GM21390 (cell line): Measurements from ENCODE around the gene AOPEP.

Experiments used
- ATAC-seq: cut with Tn5 transposase; IDR thresholded peaks from one replicate; pipeline ENCODE4 v1.9.1; 2021; ENCODE audit not compliant: unreplicated experiment

AOPEP gene

DNA sequence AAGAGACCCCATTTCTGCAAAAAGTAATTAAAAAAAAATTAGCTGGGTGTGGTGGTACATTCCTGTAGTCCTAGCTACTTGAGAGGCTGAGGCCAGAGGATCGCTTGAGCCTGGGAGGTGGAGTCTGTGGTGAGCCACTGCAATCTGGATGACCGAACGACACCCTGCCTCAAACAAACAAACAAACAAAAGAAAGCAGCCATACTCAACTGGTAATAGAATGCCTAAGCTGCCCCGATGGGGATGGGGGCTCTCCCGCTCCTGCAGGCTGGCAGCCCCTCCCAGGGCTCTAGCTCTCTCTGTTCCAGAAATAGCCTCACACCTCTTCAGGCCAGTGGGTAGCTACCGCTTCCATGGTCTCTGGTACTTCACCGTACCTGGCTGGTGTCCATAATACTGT, 349.2 kb downstream of the AOPEP start:
- ATAC-seq = no peak

DNA sequence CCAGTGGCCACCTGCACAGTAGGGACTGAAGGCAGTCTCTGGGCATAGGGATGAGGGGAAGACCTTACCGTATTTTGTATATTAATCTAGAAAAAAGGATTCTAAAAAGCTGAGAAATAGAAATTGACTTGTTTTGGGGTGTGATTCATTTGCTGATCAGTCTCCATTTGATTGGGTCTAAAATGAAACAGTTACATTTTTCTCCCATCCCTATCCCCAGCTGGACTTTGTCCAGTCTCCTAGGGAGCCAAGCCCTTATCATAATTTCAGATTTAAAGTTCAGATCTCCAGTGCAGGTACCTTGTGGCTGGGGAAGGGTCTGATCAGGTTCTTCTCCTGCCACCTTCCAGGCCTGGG, 350.2 kb downstream of the AOPEP start:
- ATAC-seq = no peak

DNA sequence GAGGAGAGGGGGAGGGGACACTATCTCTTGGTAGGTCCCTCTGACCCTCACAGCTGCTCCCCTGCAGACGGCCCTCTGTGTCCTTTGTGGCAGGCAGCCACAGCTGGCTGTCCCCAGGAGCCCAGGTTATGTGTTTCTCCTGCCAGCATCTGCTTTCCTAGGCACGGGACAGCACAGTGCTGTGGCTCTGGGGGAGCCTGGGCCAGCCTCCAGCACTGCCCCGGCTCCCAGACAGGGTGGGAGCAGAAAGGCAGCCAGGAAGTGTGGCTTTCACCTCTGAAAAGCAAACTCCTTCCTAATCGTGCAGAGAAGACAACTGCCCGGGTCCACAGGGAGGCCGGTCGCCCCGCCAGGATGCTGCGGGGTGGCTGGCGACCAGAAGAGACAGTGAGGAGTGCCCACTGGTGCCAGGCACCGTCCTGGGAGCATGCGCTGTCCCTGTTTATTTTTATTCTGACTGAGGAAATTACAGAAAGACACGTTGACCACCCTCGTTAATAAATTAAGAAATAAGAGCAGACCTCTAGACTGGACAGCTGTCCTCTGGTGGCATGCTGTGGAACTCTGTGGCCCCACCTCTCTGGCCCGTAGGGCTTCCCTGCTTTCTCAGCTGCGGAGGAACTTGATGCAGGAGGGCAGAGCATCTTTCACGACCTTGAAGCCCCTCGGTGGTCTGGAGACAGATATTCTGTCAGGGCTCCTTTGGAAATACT, 350.7 kb downstream of the AOPEP start:
- no peak for ATAC-seq

DNA sequence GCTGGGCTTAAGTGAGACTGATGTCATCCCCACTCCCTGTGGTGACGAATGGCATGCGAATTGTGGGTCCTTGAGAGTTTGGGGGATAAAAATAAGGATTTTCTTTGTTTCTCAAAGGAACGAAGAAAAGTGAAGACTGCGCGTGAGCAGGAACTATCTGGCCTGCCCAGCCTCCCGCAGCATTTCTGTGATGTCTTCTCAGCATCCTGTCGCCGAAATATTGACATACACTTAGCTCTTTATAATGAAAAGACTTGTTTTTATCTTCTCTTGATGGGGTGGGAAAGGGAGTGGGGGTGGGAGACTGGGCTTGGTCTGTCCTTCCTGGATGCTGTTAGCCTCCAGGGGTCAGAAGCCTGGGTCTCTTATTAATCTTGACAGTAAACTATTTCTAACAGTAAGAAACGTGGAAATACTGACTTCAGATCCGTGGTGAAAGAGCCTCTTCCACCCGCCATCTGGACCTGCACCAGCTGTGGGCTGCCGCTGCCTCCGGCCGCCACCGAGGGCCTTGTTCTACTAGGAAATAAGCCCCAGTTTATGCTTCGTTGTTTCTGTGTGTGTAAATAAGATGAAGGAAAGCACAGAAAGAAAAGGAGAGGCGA, 351.4 kb downstream of the AOPEP start:
- no peak for ATAC-seq

DNA sequence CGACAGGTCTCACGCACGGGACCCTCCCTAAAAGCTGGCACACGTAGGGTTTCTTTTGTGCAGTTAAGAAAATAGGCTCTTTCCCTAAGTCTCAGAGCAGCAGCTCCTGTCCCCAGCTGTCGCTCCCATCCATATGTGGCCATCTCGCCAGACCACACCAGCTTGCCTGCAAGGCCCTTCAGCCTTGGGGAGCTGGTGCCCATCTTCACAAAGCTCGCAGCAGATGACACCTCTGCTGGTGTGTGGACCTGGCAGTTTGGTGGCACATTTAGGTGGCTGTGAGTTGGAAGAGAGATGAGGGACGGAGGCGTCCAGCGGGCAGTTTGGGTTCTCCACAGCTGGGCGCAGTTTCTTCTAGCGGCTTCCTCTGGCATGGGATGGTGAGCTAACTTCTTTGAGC, 352.0 kb downstream of the AOPEP start:
- no peak for ATAC-seq

DNA sequence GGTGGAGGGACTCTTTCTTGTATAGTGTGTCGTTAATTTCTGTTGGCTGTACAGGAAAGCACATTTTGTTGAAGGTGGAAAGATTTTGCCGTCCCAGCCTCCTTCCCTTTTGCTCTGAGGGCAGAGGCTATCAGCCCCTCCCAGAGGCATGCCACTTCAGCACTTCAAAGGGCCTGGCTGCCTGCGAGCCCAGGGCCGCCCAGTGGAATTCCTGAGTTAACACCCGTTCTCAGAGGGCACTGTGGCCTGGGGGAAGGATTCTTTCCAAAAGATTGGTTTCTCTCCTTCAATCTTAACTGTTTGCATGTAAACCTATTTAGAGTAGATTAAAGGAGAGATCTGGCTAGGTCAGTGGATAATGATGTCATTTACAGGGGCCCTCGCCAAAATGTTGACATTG, 352.4 kb downstream of the AOPEP start:
- ATAC-seq = no peak

DNA sequence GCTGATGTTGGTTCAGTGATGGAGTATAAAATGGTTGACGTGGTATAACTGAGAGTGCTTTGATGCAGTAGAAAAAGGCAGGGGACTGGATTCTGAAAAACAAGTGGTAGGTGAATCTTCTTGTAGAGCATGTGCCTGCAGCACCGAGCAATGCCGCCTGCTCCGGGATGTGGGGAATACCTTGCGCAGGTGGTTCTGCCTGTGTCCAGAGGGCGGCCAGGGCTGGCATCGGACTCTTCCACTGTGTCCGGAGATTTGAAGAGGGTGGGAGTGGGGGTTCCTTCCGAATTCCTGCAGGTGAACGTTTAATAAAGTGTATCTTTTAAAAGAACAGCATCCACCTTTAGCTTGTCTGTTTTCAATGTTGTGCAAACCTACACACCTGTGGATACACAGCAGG, 353.0 kb downstream of the AOPEP start:
- no peak for ATAC-seq

DNA sequence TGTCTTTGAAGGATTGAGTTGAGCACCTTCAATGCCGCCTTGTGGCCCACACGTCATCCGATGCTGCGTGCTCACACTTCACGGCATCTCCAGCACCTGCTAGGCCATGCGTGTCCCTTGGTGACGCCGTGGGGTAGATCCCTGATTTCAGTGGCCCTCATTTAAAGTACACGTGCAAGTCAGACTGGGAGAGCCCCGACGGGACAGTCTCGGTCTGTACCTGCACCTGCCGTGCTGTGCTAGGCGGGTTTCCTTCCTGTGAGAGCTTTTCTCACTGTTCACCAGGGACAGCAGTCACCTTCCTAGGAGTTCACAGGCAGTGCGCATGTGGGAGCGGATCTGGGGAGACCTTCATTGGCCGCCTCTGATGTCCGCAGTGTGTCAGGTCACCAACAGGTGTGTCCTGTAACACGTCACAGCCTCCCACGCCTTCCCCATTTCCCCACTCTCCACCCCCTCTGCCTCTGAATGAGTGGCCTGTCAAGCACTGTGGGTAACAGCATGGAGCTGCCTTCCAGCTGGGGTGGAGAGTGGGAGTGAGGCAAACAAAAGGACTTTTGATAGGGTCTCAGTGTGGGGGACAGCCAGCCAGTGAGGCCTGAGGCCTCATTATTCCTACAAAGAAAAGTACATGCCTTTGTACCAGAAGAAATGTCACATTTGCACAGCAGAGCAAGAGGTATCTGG, 354.6 kb downstream of the AOPEP start:
- no peak for ATAC-seq

DNA sequence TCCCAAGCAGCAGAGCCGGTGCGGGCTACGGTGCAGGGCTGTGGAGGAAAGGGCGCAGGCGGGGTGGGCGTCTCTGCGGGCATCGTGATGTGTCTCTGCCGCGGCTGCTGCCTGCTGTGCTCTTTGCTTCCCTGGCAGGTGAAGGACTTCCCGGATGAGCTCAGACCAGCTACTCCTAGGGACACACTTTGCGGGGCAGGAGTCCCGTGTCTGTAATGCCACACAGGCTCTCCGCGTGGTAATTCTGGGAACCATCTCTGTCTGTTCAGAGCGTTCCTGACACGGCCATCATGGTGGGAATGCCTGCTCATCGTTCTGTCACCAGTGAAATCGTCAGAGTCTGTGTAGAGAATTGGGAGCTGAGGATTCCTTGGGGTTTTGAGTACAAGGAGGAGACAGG, 355.5 kb downstream of the AOPEP start:
- ATAC-seq = no peak

DNA sequence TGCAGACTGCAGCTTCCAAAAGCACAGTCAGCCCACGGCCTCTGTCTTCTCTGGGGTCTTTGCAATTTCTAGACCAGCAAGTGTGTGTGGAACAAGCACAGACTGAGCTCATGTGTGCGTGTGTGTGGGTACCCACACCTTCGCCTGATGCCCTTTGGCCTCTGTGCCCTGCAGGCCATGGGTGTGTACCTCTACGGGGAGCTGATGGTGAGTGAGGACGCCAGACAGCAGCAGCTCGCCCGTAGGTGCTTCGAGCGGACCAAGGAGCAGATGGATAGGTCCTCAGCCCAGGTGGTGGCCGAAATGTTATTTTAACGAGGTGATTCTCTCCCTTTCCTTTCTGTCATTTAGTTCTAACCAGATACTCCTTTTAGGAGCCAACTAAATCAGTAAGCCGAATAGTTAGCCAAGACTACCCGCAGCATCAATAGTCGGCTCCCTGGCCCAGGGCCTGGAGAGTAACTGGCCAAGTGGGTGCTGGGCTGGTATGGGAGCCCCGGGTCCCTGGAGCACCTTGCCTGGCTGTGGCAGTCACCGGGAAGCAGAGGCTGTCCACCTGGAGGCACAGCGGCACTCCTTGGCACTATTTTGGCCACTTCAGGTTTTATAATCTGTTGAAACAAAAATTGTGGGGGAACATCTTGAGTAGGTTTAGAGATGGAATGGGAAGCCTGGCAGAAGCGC, 356.0 kb downstream of the AOPEP start:
- no peak for ATAC-seq

DNA sequence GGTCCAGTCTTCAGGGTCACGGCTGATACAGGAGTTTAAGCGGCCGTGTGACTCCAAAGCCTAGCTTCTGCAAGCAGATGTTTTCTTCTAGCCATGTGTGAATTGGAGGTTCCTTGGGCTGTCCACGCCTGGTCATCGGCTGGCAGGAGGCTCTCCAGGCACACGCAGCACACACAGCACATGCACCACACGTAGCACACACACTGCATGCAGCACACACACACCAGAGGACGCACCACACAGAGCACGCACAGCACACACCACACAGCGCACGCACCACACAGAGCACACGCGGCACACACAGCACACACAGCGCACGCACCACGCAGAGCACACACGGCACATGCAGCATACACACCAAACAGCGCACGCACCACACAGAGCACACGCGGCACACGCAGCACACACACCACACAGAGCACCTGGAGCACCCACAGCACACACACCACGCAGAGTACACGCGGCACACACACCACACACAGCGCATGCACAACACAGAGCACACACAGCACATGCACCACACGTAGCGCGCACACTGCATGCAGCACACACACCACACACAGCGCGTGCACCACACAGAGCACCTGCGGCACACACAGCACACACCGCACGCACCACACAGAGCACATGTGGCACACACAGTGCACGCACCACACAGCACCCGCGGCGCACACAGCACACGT, 356.7 kb downstream of the AOPEP start:
- no peak for ATAC-seq

DNA sequence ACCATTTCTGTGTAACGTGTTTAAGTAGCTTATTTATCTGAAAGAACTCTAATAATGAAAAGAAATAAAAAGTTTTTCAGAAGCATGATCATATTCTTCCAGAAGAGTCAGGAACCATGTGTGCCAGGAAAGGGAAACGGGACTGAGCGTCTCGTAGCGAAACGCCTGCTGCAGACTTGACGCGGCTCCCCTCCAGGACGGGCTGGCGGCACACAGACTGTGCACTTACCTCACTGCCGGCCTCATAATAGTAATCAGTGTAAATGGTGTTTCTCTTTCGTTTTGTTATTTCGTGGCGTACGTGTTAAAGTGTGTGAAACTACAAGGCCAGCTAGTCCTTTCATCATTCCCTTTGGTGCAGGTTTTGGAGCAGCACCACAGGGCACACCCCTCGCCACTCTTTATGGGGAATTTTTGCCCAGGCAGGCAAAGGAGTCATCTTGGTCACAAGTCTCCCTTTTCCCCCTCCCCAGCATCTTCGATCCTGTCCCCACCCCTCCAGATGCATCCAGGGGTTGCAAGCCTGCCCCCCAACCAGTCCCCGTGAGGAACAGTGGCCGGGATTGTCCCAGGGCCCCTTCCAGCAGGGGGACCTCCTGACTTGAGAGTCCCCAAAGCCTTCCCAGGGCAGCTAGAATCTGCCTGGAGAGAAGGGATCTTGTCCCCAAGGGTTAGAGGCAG, 357.9 kb downstream of the AOPEP start:
- ATAC-seq = no peak

DNA sequence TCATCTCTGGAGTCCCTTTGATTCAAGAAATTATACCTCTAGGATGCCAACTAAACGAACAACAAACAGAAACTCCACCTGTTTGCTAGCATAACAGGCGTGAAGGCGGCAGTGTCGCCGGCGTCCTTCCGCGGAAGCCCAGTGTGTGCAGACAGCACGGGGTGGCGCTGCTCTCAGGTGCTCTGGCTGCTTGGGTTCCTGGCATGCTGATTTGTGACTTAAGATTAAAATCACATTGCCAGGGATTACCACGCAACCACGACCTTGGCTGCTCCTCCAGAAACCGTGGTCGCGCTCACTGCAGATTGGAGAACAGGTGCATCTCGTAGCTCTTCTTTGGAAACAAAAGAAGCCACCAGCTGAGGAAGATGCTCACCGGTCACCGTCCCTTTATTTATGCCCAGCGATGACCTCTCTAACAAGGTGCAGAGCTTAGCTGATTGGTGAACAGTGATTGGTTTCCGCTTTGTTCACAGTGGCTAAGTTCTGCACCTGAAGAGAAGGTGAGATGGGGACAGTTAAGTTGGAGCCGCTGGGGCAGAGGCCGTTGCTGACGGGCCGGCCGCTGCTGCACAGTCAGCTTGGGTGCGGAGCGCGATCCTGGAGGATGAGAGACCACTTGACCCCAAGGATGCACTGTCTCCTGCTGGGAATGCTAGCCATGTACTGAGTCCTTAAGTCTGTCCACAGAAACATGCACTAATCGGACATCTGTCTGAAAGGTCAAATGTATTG, 358.7 kb downstream of the AOPEP start:
- no peak for ATAC-seq

DNA sequence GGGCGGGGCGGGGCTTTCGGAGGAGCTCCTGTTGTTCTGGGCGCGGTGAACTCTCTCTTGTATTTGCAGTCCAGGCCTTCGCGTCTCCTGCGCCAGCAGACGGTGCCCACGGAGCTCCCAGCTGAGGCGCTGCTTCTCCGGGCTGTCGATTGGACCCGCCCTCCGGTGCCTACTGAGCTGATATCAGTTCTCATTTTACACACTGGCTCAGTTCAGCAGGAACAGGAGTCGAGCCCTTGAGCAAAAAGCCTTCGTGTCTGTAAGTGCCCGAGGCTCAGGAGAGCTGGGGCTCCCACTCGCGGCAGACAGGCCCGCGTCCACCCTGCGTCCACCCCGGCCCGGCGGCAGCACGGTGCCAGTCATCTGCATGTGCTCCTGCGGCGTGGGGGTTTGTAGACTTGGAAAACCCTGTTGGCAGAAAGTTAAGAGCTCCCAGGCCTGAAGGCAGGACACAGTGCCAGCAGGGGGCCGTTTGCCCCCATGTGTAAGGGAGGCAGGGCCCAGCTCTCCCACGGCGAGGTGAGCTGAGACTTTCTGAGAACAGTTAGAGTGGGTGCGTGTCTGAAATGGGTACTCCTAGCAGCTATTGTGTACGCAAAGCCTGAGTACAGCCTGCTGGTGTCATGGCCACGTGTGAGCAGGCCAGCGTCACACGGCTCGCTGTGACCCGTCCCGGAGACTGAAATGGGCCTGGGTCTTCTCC, 359.5 kb downstream of the AOPEP start:
- ATAC-seq = no peak

DNA sequence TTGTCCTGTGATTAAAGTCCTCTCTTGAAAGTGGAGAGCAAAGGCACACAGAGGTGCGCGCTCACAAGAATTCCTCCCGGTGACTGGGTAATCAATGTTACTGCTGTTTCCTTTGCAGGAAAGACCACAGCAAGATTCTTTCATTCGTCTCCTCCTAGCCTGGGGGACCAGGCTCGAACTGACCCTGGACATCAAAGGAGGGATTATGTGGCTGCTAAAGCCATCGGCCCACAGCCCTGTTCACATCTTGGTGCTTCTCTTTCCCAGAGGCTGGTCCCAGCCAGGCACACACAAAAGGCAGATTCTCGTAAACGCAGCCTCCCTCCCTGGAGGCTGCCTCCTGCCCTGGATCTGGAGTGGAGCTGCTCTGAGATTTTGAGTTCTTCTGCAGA, 360.1 kb downstream of the AOPEP start:
- ATAC-seq = no peak

DNA sequence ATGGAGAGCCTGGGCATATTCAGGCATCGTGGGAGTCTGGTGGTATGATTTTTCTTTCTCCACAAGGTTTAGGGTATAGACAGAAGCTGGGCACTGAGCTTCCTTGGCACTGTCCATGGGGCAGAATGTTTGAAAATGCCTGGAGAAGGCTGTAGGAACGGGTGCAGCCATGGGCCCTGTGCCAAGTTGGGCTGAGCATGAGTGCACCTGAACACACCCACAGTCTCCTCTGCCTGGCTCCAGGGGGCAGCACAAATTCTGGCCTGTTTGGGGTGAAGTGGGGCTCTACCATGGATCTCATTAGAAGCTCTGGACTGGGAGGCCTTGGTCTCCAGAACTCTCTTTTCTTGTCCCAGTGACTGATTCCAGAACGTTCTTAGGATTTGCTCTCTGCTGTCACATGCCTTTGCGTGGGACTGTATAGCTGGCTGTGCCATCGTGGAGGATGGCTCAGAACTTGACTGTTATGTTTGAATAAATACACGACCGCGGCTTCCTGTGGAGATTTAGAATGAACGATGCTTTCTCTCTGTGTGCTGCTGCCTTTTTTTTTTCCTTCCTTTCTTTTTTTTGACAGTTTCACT, 361.3 kb downstream of the AOPEP start:
- ATAC-seq = no peak

DNA sequence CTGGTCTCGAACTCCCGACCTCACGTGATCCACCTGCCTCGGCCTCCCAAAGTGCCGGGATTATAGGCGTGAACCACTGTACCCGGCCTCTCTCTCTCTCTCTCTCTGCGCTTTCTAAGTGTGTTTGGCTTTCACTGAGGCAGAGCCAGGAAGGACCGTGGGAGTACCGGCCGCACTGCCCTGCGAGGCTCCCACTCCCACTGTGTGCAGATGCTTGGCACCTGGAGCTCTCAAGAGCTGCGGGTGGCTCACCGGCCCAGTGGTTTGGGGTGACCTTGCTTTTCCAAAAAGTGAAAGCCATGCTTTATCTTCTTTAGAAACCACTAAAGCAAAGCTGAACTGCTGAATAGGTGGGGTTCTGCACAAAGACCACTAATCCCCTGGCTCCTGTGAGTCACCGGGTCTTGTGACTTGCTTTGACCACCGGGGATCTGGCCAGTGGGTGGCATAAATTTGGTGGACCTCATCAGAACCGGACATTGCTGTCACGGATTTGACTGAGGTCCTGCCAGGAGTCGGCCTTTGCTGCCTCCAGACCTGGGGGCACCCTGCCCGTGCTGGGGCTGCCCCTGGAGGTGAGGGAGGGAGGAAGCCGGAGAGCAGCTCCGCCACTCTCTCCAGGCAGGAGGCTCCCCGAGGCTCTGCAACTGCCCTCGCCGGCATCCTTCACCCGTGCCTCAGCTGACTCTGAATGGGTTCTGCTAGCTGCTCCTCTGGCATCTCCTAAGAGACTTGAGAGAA, 362.1 kb downstream of the AOPEP start:
- no peak for ATAC-seq

DNA sequence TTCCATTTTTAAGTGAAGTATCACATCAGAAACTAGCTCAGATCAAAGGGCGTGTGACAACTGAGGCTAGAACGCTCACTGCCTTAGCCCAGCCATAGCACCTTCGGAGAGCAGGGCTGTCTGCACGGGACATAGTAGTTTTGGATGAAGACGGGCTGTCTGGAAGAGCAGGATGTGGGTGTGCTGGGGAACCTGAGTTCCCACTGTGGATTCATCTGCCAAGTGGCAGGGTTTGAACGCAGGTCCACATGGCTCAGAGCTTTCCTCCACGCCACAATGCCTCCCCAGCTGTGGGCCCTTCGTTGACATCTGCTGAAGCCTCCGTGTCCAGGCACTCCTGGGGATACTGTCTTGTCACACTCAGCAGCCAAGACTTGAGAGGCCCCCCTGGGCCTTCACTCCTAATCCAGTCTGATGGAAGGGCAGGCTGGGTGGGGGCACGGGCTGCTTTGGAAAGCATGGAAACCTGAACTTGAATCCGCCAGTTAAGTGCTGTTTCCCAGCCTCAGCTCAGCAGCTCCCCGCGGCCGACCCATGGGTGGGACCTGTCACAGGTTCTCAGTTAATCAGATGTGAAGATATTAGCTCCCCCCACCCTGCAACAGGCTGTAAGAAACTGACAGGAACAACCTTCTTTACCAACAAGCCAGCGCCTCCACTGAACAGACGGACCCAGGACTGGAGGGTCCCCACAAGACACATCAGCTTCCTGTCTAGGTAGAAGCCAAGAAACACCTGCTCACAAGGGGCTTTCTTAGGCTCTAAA, 362.9 kb downstream of the AOPEP start:
- ATAC-seq = no peak
